Right atrium auricular region (tissue), 2 donors: ENCODE data around the gene TOR3A. TPM values are rescaled to one million over a fixed set of nuclear protein-coding genes. Genes with fewer than 3 reads are reported as not detected.

ENCODE experiments used
- DNase-seq: peaks from one replicate; pipeline ENCODE4 v3.0.0-alpha.2; 2019; ENCODE audit warnings: low spot score
- H3K27ac ChIP-seq, 2 donors: fragments of 200-600 bp; sonication (generic); 1 replicate in 1 of 2; 2 replicates in 1 of 2; pipeline ENCODE4 v1.5.1; 2016 to 2019
- H3K27me3 ChIP-seq, 2 donors: fragments of 200-600 bp; sonication (generic); one replicate each; pipeline versions ENCODE4 v1.5.1 to v1.6.0; 2017 to 2019
- H3K36me3 ChIP-seq: fragments of 200-600 bp; sonication (generic); one replicate; pipeline ENCODE4 v1.5.1; 2016
- H3K4me1 ChIP-seq, 2 donors: fragments of 200-600 bp; sonication (generic); one replicate each; pipeline versions ENCODE4 v1.5.1 to v1.6.0; 2017 to 2019
- H3K4me3 ChIP-seq, 2 donors: fragments of 200-600 bp; sonication (generic); 1 replicate in 1 of 2; 2 replicates in 1 of 2; pipeline ENCODE4 v1.5.1; 2017 to 2019; ENCODE audit warnings: mild to moderate bottlenecking in 1 of 2, moderate library complexity in 1 of 2
- H3K9me3 ChIP-seq, 2 donors: fragments of 200-600 bp; sonication (generic); one replicate each; pipeline ENCODE4 v1.5.1; 2019
- CTCF ChIP-seq, 2 donors: fragments of 200-600 bp; sonication (generic); IDR thresholded peaks; one replicate each; pipeline ENCODE4 v1.5.1; 2019; ENCODE audit warnings: antibody characterized with exemption in 2 of 2
- total RNA-seq, 2 donors: library from RNA; depleted of rRNA; stranded (reverse); fragments of >200 nt; gene quantifications; one replicate each; pipeline ENCODE4 v1.1.0, GENCODE V29; 2016

Gene TOR3A
- total RNA-seq, 2 donors from 2014 or later: 14.3 to 19.7 TPM

GRCh38 chr1:179048339-179049124 is 33.3 kb upstream of the TOR3A start:
- H3K27me3 ChIP-seq: no peaks in the 10 kb centered on the region
- no peaks in the 10 kb centered on the region for H3K36me3 ChIP-seq
- H3K4me3 ChIP-seq: no peak overlapping the region
- no peaks in the 10 kb centered on the region for H3K4me1 ChIP-seq
- no peaks in the 10 kb centered on the region for H3K9me3 ChIP-seq
- no peak for DNase-seq
- TF ChIP-seq CTCF (IDR thresholded peaks at IDR 0.05): no peak
- H3K27ac ChIP-seq: no peak overlapping the region

- H3K9me3 ChIP-seq: no peaks in the 10 kb centered on the region
- TF ChIP-seq CTCF (IDR thresholded peaks at IDR 0.05): no peak
- peaks cover 18% of the 10 kb centered on the region for H3K36me3 ChIP-seq
- H3K27ac ChIP-seq: no peak overlapping the region
- no peak for DNase-seq
- H3K4me3 ChIP-seq: no peak overlapping the region
- H3K27me3 ChIP-seq: no peaks in the 10 kb centered on the region
- no peaks in the 10 kb centered on the region for H3K4me1 ChIP-seq
Measured at GRCh38 chr1:179052776-179053175, 29.1 kb upstream of the TOR3A start.

GRCh38 chr1:179053486-179053885 is 28.4 kb upstream of the TOR3A start:
- Histone ChIP-seq H3K27ac (no peak overlapping the region), H3K36me3 (peaks cover 18% of the 10 kb centered on the region), H3K27me3 (no peaks in the 10 kb centered on the region), H3K4me1 (no peaks in the 10 kb centered on the region), H3K4me3 (no peak overlapping the region), H3K9me3 (no peaks in the 10 kb centered on the region)
- TF ChIP-seq CTCF (IDR thresholded peaks at IDR 0.05): no peak
- DNase-seq: no peak

GRCh38 chr1:179055937-179056336 is 25.9 kb upstream of the TOR3A start:
- TF ChIP-seq CTCF (IDR thresholded peaks at IDR 0.05): no peak
- no peak for DNase-seq
- Histone ChIP-seq H3K4me3 (no peak overlapping the region), H3K36me3 (peaks cover 18% of the 10 kb centered on the region), H3K4me1 (no peaks in the 10 kb centered on the region), H3K9me3 (no peaks in the 10 kb centered on the region), H3K27ac (no peak overlapping the region), H3K27me3 (no peaks in the 10 kb centered on the region)

- H3K27me3 ChIP-seq: no peaks in the 10 kb centered on the region
- no peaks in the 10 kb centered on the region for H3K4me1 ChIP-seq
- H3K36me3 ChIP-seq: peaks cover 22% of the 10 kb centered on the region
- no peak for DNase-seq
- H3K27ac ChIP-seq: no peak overlapping the region
- TF ChIP-seq CTCF (IDR thresholded peaks at IDR 0.05): no peak
- no peak overlapping the region for H3K4me3 ChIP-seq
- H3K9me3 ChIP-seq: no peaks in the 10 kb centered on the region
Measured at GRCh38 chr1:179058487-179059483, 23.1 kb upstream of the TOR3A start.
